ENCODE measurements around the gene TMEM95.

The TMEM95 gene

DNA sequence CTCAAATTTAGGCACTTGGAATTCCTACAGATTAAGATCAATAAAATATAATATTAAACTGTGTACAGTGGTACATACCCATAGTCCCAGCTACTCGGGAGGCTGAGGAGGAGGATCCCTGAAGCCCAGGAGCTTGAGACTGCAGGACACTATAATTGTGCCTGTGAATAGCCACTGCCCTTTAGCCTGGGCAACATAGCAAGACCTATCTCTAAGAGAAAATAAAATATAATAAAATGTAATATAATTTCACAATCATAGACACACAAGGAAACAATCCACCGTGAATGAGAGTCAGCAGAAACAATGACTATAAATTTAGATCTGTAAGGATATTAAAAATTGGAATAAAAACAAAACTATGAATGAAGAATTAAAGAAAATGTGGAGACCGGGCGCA is 15.9 kb downstream of the TMEM95 start:
- no peak for DNase-seq

GRCh38 chr17:7374353-7374752 is 19.4 kb downstream of the TMEM95 start:
- no peak for DNase-seq

DNA sequence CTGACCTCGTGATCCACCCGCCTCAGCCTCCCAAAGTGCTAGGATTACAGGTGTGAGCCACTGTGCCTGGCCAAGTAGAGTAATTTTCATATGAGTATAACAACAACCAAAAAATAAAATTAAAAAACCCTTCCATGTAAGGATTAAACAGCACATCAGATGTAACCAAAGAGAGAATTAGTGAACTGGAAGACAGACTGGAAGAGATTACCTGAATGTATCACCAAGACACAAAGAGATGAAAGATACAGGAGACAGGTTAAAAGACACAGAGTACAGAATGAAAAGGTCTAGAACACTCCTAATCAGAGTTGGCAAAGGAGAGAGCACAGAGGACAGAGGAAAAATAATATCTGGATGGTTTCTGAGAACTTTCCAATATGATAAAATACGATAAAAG is 24.2 kb downstream of the TMEM95 start:
- DNase-seq: no peak

DNA sequence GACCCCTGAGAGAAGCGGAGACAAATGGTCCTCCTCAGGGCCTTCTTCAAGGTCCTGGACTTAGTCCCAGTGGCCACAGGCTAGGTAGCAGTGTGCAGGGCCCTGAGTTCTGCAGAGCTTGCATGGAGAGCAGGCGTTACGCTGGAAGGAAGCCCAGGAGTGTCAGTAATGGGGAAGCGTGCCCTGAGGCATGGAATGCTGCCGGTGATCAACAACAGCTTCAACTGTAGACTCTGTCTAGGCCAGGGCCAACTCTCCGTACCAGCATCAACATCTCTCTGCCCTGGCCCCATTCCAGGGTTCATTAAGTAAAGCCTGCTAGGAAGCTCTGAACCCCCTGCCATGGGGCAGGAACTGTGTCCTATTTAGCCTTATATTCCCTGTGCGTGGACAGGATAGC is 25.4 kb downstream of the TMEM95 start:
- DNase-seq: peak in 7 of 56 donors; percentile 5 to 33 (median 9)

- no peak for DNase-seq
Measured at GRCh38 chr17:7380855-7381683, 26.1 kb downstream of the TMEM95 start, which contains the start of gene TNK1. Gene TNK1, plus strand, starts transcription at chr17:7381089. Its CDS starts 1,838 bp downstream, at chr17:7382927.

DNA sequence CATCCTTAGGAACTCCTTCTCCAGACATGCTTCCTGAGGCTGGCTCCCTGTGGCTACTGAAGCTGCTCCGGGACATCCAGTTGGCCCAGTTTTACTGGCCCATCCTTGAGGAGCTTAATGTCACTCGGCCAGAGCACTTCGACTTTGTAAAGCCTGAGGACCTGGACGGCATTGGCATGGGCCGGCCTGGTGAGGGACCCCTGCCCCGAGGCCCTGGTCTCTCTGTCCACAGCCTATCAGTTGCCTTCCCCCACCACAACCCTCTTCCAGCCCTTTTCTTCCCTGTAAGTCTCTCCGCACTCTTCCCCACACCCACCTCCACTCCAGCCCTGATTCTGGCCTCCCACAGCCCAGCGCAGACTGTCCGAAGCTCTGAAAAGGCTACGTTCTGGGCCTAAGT is 27.9 kb downstream of the TMEM95 start:
- no peak for DNase-seq

GRCh38 chr17:7383371-7383741 is 28.4 kb downstream of the TMEM95 start:
- no peak for DNase-seq

- peak in 33 of 56 donors; percentile 6 to 83 (median 62) for DNase-seq
Measured at GRCh38 chr17:7383742-7384488, 29.0 kb downstream of the TMEM95 start.

- DNase-seq: peak in 1 of 56 donors; percentile 14
Measured at GRCh38 chr17:7384489-7385081, 29.6 kb downstream of the TMEM95 start.

DNA sequence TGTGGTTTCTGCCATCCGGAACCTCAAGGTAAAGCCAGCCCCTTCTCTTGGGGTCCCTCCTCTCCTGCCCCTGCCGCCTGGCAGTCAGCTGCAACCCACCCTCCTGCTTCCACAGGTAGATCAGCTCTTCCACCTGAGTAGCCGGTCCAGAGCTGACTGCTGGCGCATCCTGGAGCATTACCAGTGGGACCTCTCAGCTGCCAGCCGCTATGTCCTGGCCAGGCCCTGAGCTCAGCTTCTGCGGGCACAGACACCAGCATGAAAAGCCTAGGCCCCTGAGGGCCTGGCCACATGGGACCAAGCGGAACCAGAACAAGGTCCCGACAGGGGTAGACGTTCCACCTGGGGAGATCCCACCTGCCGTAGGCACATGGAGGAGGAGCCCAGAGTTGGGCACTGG is 33.9 kb downstream of the TMEM95 start:
- DNase-seq: no peak

DNA sequence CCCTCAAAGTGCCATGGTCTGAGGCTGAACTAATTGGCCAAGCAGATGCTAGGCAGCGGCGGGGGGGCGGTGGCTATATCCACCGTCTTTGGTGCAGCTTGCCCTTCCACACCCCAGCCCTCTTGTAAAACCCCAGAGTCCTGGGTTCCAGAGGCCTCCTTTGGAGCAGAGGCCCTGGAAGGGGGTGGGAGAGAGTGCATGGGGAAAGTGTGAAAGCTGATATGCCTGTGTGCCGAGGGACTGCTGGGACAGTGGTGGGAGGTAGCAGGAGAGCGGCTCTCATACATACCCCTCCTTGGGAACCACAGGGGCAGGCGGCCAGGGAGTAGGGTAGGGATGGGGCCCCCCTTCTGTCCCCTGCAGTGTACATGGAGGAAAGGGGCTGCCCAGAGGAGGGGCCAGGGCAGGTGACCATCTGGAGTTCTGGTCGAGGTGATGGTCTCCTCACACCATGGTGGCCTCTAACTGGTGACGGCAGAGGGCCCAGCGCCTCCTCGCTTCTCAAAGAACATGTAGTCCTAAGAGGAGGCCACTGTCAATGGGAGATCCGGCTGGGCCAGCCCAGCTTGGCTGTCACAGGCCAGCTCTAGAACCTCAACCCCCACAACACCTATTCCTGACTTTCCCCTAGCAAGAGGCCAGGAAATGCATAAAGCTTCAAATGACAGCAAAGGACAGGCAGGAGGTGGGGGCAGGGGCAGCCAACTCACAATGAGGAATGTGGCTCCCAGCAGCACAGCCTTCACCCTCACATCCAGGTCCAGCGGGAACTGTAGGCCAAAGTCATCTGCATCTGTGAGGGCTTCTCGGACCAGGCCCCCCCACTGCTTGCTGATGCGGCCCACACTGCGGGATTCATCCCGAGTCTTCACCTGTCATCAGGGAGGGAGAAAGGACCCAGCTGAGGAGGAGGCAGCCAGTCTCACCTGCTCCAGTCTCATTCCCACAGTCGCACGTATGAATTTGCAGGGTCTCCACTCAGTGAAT is 35.3 kb downstream of the TMEM95 start:
- DNase-seq: no peak

- no peak for DNase-seq
Measured at GRCh38 chr17:7391307-7391706, 36.4 kb downstream of the TMEM95 start.

DNA sequence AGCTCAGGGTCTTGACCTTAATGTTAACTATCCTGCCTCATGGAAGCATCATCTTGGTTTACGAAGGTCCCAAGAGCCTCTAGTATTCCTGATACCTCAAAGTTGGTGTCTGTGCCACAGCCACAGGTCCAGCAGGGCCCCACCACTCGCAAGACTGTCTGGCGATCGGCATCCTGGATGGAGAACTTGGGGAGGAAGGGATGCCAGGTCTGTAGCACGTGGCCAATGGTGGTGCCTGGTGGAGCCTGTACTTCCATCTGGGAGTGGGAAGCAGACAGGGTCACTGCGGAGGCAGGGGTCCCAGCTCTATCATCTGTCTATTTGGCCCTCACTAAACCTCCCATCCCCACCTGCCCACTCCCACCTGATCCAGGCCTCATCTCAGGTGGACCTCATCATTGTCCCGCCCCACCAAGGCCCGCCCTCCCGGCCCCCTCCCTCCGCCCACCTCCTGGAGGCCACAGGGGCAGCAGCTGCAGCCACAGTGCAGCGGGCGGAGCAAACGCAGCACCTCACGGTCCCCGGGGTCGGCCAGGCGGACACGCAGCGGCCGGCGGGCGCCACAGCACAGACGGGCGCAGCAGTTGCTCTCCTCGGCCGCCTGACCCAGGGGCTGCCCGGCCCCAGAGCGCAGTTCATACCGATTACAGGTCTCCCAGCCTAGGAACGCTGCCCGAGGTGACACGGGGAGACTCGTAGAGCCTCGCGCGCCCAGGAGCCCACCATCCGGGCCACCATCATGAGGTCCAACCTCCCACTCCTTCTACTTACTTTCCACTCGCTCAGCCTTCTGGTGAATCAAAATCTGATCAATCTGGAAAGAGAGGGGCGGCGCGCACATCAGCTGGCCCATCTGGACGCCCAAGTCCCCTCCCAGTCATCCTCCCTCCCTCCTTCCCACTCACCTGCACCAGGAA is 38.0 kb downstream of the TMEM95 start:
- no peak for DNase-seq

GRCh38 chr17:7393613-7394451 is 38.9 kb downstream of the TMEM95 start:
- DNase-seq: peak in 2 of 56 donors; percentile 49 to 85

DNA sequence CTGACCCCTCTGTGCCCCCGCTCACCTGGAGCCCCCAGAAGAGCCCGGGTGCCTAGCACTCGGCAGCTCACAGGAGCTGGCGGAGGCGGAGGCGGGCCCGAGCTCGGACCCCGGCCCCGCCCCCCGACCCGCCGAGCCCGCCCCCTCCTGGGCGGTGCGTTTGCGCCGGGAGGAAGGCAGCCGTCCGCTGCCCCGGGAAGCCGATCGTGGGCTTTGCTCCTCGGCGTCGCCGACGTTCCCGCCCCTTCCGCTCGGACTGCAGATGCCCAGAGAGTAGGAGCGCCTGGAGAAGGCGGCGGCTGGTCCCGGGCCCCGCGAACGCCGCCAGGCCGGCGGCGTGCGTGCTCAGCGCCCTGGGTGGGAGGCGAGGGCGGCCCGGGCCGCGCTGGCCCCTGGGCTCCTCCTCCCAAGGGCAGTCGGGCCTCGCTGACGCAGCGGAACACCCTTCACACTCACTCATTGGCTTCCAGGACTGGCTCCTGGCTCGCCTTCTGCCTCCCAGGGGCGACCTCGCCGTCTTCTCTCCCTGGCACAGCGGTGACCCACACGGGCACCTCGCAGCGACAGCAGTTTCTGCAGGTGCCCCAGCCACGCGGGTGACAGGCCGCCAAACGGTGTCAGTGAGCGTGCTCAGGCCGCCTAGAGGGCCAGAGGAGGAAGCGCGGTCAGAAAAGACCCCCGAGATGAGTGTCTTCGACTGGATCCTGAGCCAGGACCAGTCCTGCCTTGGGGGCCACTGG is 39.7 kb downstream of the TMEM95 start, which contains the start of gene PLSCR3:
PLSCR3 (minus strand) TSS at position 74 of the 740 bp plus-strand sequence. CDS start 415 bp downstream, outside the sequence.
- DNase-seq: peak in 51 of 56 donors; percentile 17 to 86 (median 72)

- no peak for DNase-seq
Measured at GRCh38 chr17:7396147-7396546, 41.2 kb downstream of the TMEM95 start.

- no peak for DNase-seq
Measured at GRCh38 chr17:7398612-7399011, 43.7 kb downstream of the TMEM95 start.
